PFSK-1 (cell line): ENCODE results near the gene ISOC2.

ENCODE experiments used
- FOXP2 ChIP-seq: optimal IDR thresholded peaks from 2 replicates; pipeline ENCODE3; 2011; ENCODE audit warnings: borderline replicate concordance, control low read depth, inconsistent platforms; ENCODE audit not compliant: insufficient read depth; ENCODE audit errors: extremely low read length, extremely low read depth
- POLR2AphosphoS5 ChIP-seq: IDR thresholded peaks from 2 replicates; pipeline ENCODE4 v1.6.1; 2012; ENCODE audit warnings: low read depth, mild to moderate bottlenecking, control low read depth, low read length, moderate library complexity
- REST ChIP-seq, 2 experiments: IDR thresholded peaks; 2 replicates each; pipeline versions ENCODE4 v1.6.1 to v1.8.0; 2011 to 2012; ENCODE audit warnings: low read depth in 2 of 2, low read length in 2 of 2, control low read depth in 1 of 2, inconsistent platforms in 1 of 2, mild to moderate bottlenecking in 1 of 2, moderate library complexity in 1 of 2; ENCODE audit not compliant: insufficient read depth in 1 of 2
- SIN3A ChIP-seq: IDR thresholded peaks from 2 replicates; pipeline ENCODE4 v1.6.1; 2012; ENCODE audit warnings: mild to moderate bottlenecking, low read length, moderate library complexity, borderline replicate concordance; ENCODE audit not compliant: insufficient read depth
- TAF1 ChIP-seq: IDR thresholded peaks from 2 replicates; pipeline ENCODE4 v1.6.1; 2012; ENCODE audit warnings: low read length, control low read depth, borderline replicate concordance; ENCODE audit not compliant: insufficient read depth

GRCh38 chr19:55482156-55482961, 20.9 kb upstream of the ISOC2 start:
- no peak for TF ChIP-seq REST (IDR thresholded peaks at IDR 0.05; ENCODE audit: insufficient read depth in 1 of 2, low read depth in 2 of 2, low read length in 2 of 2)
- TF ChIP-seq POLR2AphosphoS5 = no peak
- TF ChIP-seq FOXP2 = no peak
- no peak for TF ChIP-seq SIN3A
- TF ChIP-seq TAF1 = no peak
